GM19324 (cell line): ENCODE measurements around the gene ICAM2.

Experiments used
- ATAC-seq: cut with Tn5 transposase; IDR thresholded peaks from one replicate; pipeline ENCODE4 v1.9.1; 2021; ENCODE audit warnings: mild to moderate bottlenecking, moderate library complexity; ENCODE audit not compliant: unreplicated experiment, low FRiP score

ICAM2 gene

DNA sequence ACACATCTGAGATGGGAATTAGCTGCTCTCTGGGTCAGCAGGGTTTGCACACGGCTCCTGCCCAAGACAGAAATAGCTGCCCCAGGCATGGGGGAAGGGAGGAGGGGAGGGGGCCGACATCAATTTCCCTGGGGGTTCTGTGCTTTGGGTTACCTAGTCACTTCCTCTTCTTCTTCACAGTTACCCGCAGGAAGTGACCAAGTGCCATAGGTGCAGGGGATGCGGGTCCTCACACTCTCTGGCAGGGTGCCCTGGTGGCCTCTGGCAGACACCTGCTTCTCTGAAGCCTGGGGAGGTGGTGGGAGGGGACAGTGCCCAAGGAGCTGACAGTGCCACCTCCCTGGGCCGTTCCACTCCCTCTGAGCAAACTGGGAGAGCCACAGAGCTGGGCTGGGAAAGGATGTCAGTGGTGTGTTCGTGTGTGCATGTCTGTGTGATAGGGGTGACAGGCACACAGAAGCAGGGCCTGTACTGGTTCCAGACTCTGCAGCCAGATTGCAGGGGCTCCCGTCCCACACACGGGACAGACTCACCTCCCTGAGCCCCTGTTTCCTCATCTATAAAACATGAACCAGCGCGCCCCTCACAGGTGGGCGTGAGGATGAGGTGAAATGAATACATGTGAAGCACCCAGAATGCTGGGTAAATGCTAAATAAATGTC is 65.9 kb downstream of the ICAM2 start:
- no peak for ATAC-seq
